GM19463 (cell line): ENCODE results near the gene RRM2.

Experiments
- ATAC-seq: cut with Tn5 transposase; IDR thresholded peaks from one replicate; pipeline ENCODE4 v1.9.1; 2021; ENCODE audit warnings: mild to moderate bottlenecking, moderate library complexity; ENCODE audit not compliant: unreplicated experiment

Gene RRM2

DNA sequence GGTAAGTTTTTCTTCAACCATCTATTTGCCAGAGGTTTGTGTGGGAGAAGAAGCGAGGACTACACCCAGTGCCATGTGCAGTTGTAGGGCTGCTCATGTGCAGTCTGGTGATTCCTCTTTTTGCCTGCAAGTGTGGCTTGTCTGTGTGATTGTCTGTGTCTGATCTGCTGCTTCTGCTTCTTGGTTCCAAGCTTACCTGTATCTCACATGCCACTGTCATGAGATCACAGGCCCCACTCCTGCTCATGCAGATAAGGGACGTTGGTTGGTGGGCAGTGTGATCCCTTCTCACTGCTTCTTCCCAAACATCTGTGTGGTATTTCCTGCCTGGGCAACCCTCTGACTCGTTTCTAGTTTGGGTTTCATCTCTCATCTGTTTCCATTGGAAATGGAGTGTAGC is 27.1 kb downstream of the RRM2 start:
- ATAC-seq, result no peak

- no peak for ATAC-seq
Measured at GRCh38 chr2:10150436-10150835, 27.9 kb downstream of the RRM2 start.

DNA sequence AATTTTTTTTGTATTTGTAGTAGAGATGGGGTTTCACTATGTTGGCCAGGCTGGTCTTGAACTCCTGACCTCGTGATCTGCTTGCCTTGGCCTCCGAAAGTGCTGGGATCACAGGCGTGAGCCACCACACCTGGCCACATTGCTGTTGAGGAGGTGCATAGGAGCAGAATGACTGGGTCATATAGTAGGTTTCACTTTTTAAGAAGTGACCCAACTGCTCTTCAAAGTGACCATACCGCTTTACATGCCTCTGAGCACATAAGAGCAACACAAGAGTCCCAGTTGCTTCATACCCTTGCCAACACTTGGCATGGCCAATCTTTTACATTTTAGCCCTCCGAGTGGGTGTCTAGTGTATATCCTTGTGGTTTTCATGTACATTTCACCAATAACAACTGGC is 28.9 kb downstream of the RRM2 start:
- ATAC-seq, result no peak

- ATAC-seq, result no peak
Measured at GRCh38 chr2:10157293-10157692, 34.8 kb downstream of the RRM2 start.

GRCh38 chr2:10158681-10159080 is 36.1 kb downstream of the RRM2 start:
- no peak for ATAC-seq

- ATAC-seq, result no peak
Measured at GRCh38 chr2:10159086-10159485, 36.5 kb downstream of the RRM2 start.

GRCh38 chr2:10159581-10160131 is 37.1 kb downstream of the RRM2 start:
- ATAC-seq, result no peak

DNA sequence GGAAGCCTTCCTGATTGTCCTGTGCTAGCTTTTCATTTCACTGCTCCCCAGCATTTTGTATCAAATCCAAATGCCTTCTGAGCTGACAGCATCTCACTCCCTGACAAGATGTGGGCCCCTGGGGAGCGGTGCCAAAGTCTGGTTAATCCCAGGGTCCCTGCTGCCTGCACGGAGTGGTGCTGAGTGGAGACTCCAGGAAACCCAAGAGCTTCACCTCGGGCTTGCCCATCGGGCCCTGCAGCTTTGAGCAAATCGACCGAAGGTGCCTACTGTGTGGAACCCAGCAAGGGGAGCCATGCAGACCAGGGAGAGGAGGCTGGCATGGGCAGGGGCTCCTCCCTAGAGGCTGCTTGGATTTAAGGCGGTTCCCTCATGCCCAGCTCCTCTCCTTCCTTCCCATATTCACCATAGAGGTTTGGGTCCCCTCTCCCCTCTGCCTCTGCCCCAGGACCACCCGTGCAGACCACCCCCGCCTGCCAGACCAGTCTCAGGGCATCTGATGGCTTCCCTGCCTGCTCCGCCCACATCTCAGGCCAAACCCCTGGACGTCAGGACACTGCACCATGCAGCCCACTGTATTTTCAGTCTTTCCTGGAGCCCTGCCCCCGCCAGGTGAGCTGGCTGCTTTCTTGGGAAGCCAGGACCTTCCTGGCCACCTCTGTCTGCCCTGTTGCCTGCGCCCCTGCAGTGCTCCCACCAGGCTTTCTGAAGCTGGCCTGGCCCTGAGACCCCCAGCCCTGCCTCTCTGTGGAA is 37.8 kb downstream of the RRM2 start:
- no peak for ATAC-seq

DNA sequence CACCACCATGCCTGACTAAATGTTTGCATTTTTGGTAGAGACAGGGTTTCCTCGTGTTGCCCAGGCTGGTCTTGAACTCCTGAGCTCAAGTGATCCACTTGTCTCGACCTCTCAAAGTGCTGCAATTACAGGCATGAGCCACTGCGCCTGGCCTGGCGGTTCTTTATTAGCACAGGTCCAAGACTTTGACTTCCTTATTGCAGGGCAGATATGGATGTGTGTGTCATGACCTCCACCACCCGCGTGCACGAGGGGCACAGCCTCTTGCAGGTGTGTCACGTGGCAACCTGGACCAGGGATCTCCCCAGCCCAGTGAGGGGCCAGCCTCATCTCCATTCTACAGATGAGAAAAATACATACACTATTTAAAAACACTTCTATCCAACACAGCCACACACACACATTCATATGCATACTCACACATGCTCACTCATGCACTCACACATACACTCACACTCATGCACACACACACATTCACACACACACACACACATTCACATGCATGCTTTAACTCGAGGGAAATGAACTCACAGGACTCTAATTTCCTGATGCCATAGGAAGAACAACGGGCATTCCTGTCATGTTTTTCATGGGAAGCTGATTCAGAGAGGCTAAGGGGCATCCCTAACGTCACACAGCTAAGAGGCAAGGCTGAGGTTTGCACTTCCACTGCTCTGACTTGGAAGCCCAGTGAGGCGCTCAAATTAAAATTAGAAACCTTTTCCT is 38.8 kb downstream of the RRM2 start:
- ATAC-seq, result no peak

- ATAC-seq, result no peak
Measured at GRCh38 chr2:10161961-10162441, 39.5 kb downstream of the RRM2 start.

GRCh38 chr2:10162586-10163497 is 40.3 kb downstream of the RRM2 start:
- ATAC-seq, result no peak

DNA sequence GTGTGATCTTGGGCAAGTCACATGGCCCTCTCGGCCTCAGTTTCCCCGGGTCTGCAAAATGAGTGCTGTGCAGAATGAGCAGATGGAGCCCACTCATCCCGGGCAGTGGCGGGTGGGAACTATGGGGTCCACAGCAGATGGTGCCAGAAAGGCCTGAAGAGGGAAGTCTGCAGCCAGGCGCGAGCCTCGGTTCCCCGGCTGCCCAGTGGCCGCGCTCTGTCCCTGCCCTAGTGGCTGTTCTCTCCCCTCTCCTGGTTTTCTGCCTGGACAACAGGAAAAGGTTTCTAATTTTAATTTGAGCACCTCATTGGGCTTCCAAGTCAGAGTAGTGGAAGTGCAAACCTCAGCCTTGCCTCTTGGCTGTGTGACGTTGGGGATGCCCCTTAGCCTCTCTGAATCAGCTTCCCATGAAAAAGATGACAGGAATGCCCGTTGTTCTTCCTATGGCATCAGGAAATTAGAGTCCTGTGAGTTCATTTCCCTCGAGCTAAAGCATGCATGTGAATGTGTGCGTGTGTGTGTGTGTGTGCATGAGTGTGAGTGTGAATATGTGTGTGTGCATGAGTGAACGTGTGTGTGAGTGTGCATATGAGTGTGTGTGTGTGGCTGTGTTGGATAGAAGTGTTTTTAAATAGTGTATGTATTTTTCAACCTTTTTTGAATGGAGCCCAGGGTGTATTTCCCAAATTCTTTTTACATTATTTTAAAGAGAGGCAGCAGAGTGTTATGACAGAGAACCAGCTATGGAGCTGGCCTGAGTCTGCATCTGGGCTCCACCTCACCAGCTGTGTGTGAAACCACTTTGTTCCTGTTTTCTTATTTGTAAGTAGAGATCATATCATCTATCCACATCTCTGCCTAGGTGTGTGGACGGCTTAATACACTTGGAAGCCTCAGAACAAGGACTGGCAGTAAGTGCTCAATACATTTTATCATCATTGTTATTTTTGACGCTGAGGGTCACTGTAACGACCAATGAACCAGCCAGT is 41.3 kb downstream of the RRM2 start:
- ATAC-seq, result no peak

DNA sequence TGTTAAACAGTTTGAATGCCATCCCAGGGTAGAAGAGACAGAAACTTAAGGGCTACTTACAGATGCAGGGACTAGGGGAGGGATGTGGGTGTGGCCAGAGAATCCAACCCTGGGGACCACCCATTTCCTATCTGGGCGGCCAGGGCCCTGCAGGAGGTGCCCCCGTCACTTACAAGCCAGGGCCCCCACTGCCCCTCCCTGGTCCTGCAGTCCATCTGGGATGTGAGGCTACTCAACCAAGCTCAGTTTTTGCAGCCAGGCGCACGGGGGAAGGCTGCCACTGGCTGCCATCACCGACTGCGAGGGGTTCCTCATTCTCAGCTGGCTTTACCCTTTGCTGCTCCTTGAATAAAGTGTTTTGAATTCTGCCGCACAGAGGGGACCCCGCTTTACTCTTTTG is 42.1 kb downstream of the RRM2 start:
- no peak for ATAC-seq

GRCh38 chr2:10165282-10165681 is 42.7 kb downstream of the RRM2 start:
- ATAC-seq, result no peak

GRCh38 chr2:10165861-10166675 is 43.5 kb downstream of the RRM2 start:
- no peak for ATAC-seq

GRCh38 chr2:10166676-10167292 is 44.2 kb downstream of the RRM2 start:
- no peak for ATAC-seq

DNA sequence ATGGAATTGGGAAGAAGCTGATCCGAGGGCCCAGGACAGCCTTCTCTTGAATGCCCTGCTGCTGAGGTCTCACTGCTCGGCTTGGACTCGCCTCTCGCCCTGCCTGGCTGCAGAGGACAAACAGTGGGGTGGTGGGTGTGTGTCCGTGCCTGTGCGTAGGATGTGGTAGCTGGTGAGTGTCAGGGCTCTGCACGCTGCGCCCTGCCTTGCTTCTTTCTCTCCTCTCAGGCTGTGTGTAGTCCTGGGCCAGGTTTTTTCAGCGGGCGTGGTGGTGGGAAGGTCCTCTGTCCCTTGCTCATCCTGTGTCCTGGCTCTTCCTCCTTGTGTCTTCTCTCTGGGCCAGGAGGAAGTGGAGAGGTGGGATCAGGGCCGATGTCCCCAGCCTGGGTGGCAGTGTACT is 44.8 kb downstream of the RRM2 start:
- no peak for ATAC-seq

GRCh38 chr2:10168221-10168620 is 45.7 kb downstream of the RRM2 start:
- ATAC-seq, result no peak
